ENCODE results near the gene STX18. TPM values are rescaled to one million over a fixed set of nuclear protein-coding genes. Genes with fewer than 3 reads are reported as not detected.

Gene STX18
- total RNA-seq, 1 experiment from 2014 or later = 20.9 TPM

GRCh38 chr4:4580494-4580893 lies 38.6 kb upstream of the STX18 start:
- peaks cover 2% of the 10 kb centered on the region for H3K23me2 ChIP-seq (ENCODE audit: insufficient read length, low read depth, low read length, poor library complexity, severe bottlenecking)
- DNase-seq = no peak
- no peaks in the 10 kb centered on the region; the same call in 1 of the 2 replicates for H3K4me1 ChIP-seq (ENCODE audit: insufficient read depth, low read length)
- no peak overlapping the region for H2BK5ac ChIP-seq (ENCODE audit: insufficient read length, low read length)
- H4K91ac ChIP-seq (ENCODE audit: insufficient read length, low read depth, low read length) = no peak overlapping the region
- H3K36me3 Mint-ChIP-seq (ENCODE audit: insufficient read depth in 1 of 3, low read depth in 3 of 3) = peaks cover 0 to 3% (median 0%) of the 10 kb centered on the region in 3 experiments; a peak in 3 of 7 replicates
- no peak overlapping the region for H2BK120ac ChIP-seq (ENCODE audit: low read depth, low read length, poor library complexity, severe bottlenecking)
- no peak overlapping the region for H3K4me2 ChIP-seq (ENCODE audit: insufficient read depth, insufficient read length, low read length)
- no peak overlapping the region for H4K5ac ChIP-seq (ENCODE audit: insufficient read length, low read depth, low read length)
- H3K27me3 ChIP-seq (ENCODE audit: insufficient read depth, low read length) = no peaks in the 10 kb centered on the region; the same call in 1 of the 2 replicates
- H4K20me1 ChIP-seq (ENCODE audit: control insufficient read depth, insufficient read depth, insufficient read length) = no peaks in the 10 kb centered on the region
- no peaks in the 10 kb centered on the region for H3K9me3 Mint-ChIP-seq
- H3K4me1 Mint-ChIP-seq = peaks cover 10 to 20% of the 10 kb centered on the region in 2 experiments
- no peak for TF ChIP-seq CTCF (conservative IDR thresholded peaks at IDR 0.05)
- H3K79me1 ChIP-seq (ENCODE audit: insufficient read depth, low read depth, low read length, poor library complexity, severe bottlenecking) = peaks cover 3% of the 10 kb centered on the region
- H3K27me3 Mint-ChIP-seq (ENCODE audit: low read depth) = peaks cover 27% of the 10 kb centered on the region
- H3K14ac ChIP-seq (ENCODE audit: insufficient read depth, low read length) = no peak overlapping the region
- H2AK5ac ChIP-seq (ENCODE audit: insufficient read length, low read length) = no peak overlapping the region
- no peak overlapping the region for H3K18ac ChIP-seq (ENCODE audit: insufficient read length, low read depth, low read length)
- no peak overlapping the region for H2BK20ac ChIP-seq (ENCODE audit: low read depth, low read length, poor library complexity, severe bottlenecking)
- H3K4ac ChIP-seq (ENCODE audit: low read depth, low read length) = no peak overlapping the region
- H2AFZ ChIP-seq (ENCODE audit: low read length) = no peak overlapping the region
- no peak overlapping the region for H3K27ac ChIP-seq (ENCODE audit: insufficient read length, low read depth, low read length)
- no peak overlapping the region for H3K4me3 Mint-ChIP-seq
- no peak overlapping the region for H2BK12ac ChIP-seq (ENCODE audit: insufficient read length, low read depth, low read length)
- no peak overlapping the region for H2BK15ac ChIP-seq (ENCODE audit: low read depth, low read length)
- no CpG with 5 or more reads among the region's 2 CpGs for WGBS (ENCODE audit: extremely low coverage, insufficient read length, low lambda C conversion rate)
- H3K23ac ChIP-seq (ENCODE audit: insufficient read length, low read depth, low read length) = no peak overlapping the region
- no peaks in the 10 kb centered on the region for H3K79me2 ChIP-seq (ENCODE audit: insufficient read depth, low read length)
- H3K27ac Mint-ChIP-seq = no peak overlapping the region
- no peak overlapping the region for H3T11ph ChIP-seq (ENCODE audit: low read length)
- no peak overlapping the region for H3K56ac ChIP-seq (ENCODE audit: insufficient read length, low read depth, low read length)
- H3K9me3 ChIP-seq (ENCODE audit: control insufficient read depth, low read depth, low read length) = no peaks in the 10 kb centered on the region
- H4K8ac ChIP-seq (replicated peaks; ENCODE audit: insufficient read length, low read depth, low read length) = no peak overlapping the region
- no peak overlapping the region for H3K9ac ChIP-seq (ENCODE audit: extremely low read depth, insufficient read length, low read length)
